SJSA1 (cell line): ENCODE measurements around the gene BID. TPM values are rescaled to one million over a fixed set of nuclear protein-coding genes. Genes with fewer than 3 reads are reported as not detected.
A peak's percentile ranks its signal among the peaks of the same experiment; 100 is the strongest.

ENCODE experiments used
- DNase-seq, 2 experiments: peaks; one replicate each; pipeline ENCODE4 v3.0.0-alpha.2; 2015 to 2020; ENCODE audit warnings: low spot score in 2 of 2, low read depth in 1 of 2
- H3K27ac ChIP-seq: fragments of 250-450 bp; sonication (Bioruptor Pico); 2 replicates; pipeline ENCODE4 v1.5.1; 2020; ENCODE audit warnings: mild to moderate bottlenecking, moderate library complexity
- H3K27me3 ChIP-seq: fragments of 250-450 bp; sonication (Bioruptor Pico); replicated peaks from 2 replicates; pipeline ENCODE4 v1.5.1; 2020; ENCODE audit warnings: mild to moderate bottlenecking, moderate library complexity
- H3K36me3 ChIP-seq: fragments of 250-450 bp; sonication (Bioruptor Pico); 2 replicates; pipeline ENCODE4 v1.5.1; 2020; ENCODE audit warnings: mild to moderate bottlenecking
- H3K4me1 ChIP-seq: fragments of 250-450 bp; sonication (Bioruptor Pico); replicated peaks from 2 replicates; pipeline ENCODE4 v1.6.1; 2021; ENCODE audit warnings: mild to moderate bottlenecking
- H3K4me3 ChIP-seq: fragments of 250-450 bp; sonication (Bioruptor Pico); 2 replicates; pipeline ENCODE4 v1.5.1; 2020; ENCODE audit warnings: mild to moderate bottlenecking
- H3K9me3 ChIP-seq: fragments of 250-450 bp; sonication (Bioruptor Pico); replicated peaks from 2 replicates; pipeline ENCODE4 v1.5.1; 2020; ENCODE audit warnings: mild to moderate bottlenecking
- total RNA-seq: library from RNA; depleted of rRNA; stranded (reverse); fragments of >200 nt; shearing (Covaris generic); gene quantifications from 2 replicates; pipeline ENCODE4 v1.2.3, GENCODE V29; 2014

The BID gene
- total RNA-seq, 1 experiment from 2014 or later, result 27.0 TPM

DNA sequence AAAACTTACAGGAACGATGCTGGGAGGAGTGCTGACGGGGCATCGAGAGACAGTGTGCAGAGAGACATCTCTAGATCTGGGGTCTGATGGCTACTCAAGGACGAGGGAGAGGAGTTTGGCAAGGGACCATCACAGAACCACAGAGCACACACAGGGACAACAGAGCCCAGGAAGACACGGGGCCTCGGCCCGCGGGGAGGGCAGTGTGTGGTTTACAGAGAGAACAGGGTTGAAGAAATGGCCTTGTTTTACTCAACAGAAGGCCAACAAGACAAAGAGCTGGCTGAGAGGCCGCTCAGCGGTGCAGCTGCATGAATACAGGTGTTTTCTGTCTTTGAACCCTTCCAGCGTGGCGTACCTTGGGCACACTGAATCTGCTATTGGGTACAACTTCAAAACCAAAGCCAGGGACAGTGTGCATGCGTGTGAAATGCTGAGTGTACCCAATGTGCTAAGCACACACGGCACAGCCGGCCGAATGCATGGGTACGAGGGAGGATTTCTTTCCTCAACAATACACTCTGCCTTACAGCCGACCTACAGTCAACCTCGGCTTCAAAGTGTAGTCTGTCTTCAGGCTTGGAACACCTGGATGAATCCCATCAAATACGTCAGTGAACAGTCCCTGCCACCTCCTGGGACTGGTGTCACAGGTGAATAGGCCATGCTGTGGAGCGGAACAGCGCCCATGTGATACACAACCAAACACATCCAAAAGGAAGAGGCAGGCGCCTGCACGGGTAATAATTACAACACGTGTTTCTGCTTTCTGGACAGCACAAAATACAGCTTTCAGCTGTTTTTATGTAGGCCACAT lies 20.7 kb upstream of the BID start:
- no peaks in the 10 kb centered on the region for H3K4me1 ChIP-seq
- H3K27ac ChIP-seq, result no peak overlapping the region
- peaks cover 18% of the 10 kb centered on the region for H3K36me3 ChIP-seq
- H3K4me3 ChIP-seq, result no peak overlapping the region
- no peaks in the 10 kb centered on the region for H3K9me3 ChIP-seq
- H3K27me3 ChIP-seq, result no peaks in the 10 kb centered on the region
- DNase-seq, result no peak

DNA sequence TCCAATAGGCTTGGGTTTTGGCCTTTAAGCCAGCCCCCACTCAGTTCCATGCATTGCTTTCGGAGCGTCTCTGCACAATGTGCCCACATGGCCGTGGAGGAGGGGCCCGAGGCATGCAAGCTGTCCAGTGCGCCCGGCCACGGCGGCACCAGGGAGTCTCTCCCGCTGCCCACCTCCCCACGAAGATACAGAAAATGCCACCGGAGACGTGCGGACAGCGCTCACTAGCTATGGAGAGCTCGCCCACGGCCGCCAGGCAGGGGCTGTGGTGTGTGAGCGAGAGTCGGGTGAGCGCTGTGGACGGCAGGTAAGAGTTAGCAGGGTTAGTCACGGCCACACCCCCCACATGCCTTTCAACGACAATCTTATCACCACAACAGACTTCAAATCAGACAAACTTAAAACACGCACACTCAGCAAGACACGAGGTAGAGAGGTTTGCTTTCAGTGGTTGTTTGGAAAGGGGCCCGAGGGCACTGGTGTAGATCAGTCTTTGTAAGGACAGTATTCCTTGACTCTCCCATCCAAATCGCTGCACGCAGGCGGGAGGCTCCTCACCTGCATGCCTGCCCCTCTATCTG lies 18.7 kb upstream of the BID start:
- Histone ChIP-seq H3K36me3 (peaks cover 32% of the 10 kb centered on the region), H3K27ac (no peak overlapping the region), H3K9me3 (no peaks in the 10 kb centered on the region), H3K27me3 (no peaks in the 10 kb centered on the region), H3K4me3 (no peak overlapping the region), H3K4me1 (no peaks in the 10 kb centered on the region)
- DNase-seq, result no peak

GRCh38 chr22:17792299-17792698 lies 18.0 kb upstream of the BID start:
- no peak for DNase-seq
- H3K9me3 ChIP-seq, result no peaks in the 10 kb centered on the region
- H3K27me3 ChIP-seq, result no peaks in the 10 kb centered on the region
- H3K4me1 ChIP-seq, result no peaks in the 10 kb centered on the region
- peaks cover 32% of the 10 kb centered on the region for H3K36me3 ChIP-seq
- no peak overlapping the region for H3K27ac ChIP-seq
- H3K4me3 ChIP-seq, result no peak overlapping the region

- H3K4me3 ChIP-seq, result no peak overlapping the region
- no peak for DNase-seq
- H3K27me3 ChIP-seq, result no peaks in the 10 kb centered on the region
- no peaks in the 10 kb centered on the region for H3K9me3 ChIP-seq
- peaks cover 29% of the 10 kb centered on the region for H3K36me3 ChIP-seq
- no peaks in the 10 kb centered on the region for H3K4me1 ChIP-seq
- H3K27ac ChIP-seq, result no peak overlapping the region
Observed at GRCh38 chr22:17791196-17791595, 16.9 kb upstream of the BID start.

- H3K4me3 ChIP-seq, result no peak overlapping the region
- no peaks in the 10 kb centered on the region for H3K27me3 ChIP-seq
- peaks cover 28% of the 10 kb centered on the region for H3K36me3 ChIP-seq
- H3K9me3 ChIP-seq, result no peaks in the 10 kb centered on the region
- H3K27ac ChIP-seq, result no peak overlapping the region
- no peaks in the 10 kb centered on the region for H3K4me1 ChIP-seq
- no peak for DNase-seq
Observed at GRCh38 chr22:17789379-17790200, 15.3 kb upstream of the BID start.

GRCh38 chr22:17788528-17789378 lies 14.5 kb upstream of the BID start:
- Histone ChIP-seq H3K9me3 (no peaks in the 10 kb centered on the region), H3K27ac (no peak overlapping the region), H3K36me3 (peaks cover 23% of the 10 kb centered on the region), H3K4me3 (no peak overlapping the region), H3K27me3 (no peaks in the 10 kb centered on the region), H3K4me1 (no peaks in the 10 kb centered on the region)
- DNase-seq, result no peak

DNA sequence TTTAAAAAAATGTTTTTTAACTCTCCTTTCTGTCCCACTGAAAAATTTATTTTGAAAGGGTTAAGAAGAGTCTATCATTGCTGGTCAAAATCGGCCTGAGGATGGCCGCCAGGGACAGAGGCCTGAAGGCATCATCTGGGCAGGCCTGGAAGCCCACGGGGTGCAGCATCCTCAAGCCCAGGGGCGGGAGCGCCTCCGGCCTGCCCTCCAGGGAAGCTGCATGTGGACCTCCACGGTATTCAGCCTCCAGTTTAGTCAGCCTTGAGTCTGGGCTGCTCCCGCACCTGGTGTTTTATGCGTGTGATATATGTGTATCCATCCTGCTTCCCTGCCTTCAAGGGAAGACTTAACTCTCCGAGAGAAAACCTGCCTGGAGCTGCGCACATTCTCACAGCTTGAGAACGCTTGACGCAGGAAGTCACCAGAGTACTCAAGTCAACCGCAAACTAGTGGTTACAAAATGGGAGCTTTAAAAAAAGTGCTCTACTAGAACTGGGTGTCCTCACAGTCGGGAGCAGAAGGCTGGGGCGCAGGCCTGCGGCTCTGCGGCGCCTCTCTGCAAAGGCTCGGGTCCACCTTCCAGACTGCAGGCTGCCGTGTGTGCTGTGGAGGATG lies 13.6 kb upstream of the BID start:
- Histone ChIP-seq H3K36me3 (peaks cover 23% of the 10 kb centered on the region), H3K27me3 (no peaks in the 10 kb centered on the region), H3K9me3 (no peaks in the 10 kb centered on the region), H3K4me1 (no peaks in the 10 kb centered on the region), H3K27ac (no peak overlapping the region), H3K4me3 (no peak overlapping the region)
- DNase-seq, result no peak

DNA sequence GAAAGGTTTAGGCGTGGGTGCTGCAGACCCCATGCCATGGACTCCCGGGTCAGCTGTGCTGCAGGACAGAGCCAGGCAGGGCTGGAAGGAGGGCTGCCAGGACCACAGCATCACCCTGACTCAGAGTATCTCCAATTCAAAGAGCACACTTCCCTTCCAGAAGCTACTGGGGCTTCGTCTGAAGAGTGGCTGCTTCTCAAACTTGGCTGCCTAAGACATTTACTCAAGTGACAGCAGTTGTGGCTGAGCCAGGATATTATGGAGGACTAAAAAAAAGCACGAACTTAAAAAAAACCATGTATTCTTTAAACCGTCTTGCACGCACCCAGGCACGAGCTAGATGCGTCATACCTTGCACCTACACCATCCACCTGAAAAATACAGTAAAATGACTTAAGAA lies 13.0 kb upstream of the BID start:
- no peak overlapping the region for H3K4me3 ChIP-seq
- no peaks in the 10 kb centered on the region for H3K9me3 ChIP-seq
- DNase-seq, result no peak
- no peaks in the 10 kb centered on the region for H3K27me3 ChIP-seq
- peaks cover 20% of the 10 kb centered on the region for H3K36me3 ChIP-seq
- no peak overlapping the region for H3K27ac ChIP-seq
- peaks cover 4% of the 10 kb centered on the region for H3K4me1 ChIP-seq

DNA sequence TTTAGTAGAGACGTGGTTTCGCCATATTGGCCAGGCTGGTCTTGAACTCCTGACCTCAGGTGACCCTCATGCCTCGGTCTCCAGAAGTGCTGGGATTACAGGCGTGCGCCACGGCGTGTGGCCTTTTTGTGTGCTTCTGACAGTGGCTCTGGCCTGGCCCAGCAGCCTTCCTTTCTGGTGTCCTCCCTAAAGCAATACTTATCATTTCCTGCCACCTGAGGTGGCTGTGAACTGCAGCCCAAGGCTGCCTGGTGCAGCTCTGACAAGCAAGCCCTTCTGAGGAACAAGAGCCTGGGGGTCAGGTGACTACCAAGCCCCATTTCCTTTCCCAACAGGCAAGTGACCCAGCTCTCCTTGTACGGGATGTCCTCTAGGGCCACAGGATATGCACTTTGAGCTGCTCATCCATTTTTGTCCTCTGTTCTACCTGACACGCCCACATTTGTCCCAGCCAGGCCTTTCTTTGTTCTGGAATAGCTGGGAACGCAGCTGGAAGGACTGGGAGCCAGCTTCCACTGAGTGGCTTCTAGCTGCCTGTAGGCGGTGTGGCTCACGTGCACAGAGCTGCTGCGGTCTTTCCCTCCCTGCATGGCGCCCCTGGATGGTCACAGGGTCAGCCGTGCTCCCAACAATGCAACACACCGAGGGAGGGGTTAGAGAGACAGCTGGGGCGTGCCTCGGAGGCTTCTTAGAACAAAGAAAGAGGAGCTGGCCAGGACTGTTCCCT lies 12.3 kb upstream of the BID start:
- no peak overlapping the region for H3K27ac ChIP-seq
- no peak overlapping the region for H3K4me3 ChIP-seq
- peaks cover 10% of the 10 kb centered on the region for H3K4me1 ChIP-seq
- no peaks in the 10 kb centered on the region for H3K9me3 ChIP-seq
- DNase-seq, result no peak
- no peaks in the 10 kb centered on the region for H3K27me3 ChIP-seq
- peaks cover 20% of the 10 kb centered on the region for H3K36me3 ChIP-seq

DNA sequence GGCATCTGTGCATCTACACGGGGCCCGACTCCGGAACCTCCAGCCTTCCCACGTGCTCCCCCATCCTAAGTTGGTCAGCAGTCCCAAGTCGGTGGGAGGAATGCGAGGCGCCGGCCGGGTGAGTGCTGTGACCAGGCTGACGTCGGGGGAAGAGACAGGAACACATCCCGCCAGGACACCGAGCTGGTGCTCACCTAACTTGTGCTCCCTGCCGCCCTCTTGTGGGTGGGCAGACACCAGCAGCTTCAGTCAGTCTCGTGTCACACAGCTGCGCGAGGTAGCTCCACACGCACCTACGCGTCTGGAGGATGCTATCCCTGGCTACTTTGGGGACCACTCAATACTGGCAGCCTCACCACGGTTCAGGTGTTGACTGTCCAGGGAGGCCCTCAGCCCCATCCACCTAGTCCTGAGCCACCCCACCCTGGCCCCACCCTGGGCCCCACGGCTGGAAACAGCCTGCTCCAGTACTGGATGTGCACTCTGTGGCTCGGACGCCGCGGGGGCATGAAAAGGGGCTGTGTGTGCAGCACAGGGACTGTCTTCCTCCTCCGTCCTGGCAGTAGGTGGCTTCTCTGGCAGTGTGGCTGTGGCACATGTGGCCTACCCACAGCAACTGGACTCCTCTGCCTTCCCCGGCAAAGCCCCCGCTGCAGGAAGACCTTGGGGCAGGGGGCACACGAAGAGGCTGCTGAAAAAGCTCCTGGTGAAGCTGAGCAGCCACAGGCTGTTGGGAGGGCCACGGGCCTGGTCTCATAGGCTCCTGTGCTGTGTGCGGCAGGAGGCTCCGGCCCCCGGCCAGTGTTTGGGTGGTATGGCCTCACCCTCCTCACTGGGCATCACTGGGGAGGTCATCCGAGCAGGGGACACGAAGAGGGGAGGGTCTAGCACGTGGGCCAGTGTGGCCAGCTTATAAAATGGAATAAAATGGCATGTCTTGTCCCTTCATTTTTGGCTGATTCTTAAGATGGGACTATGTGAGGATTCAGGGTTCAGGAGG lies 11.2 kb upstream of the BID start:
- Histone ChIP-seq H3K4me3 (no peak overlapping the region), H3K9me3 (no peaks in the 10 kb centered on the region), H3K27ac (no peak overlapping the region), H3K36me3 (peaks cover 14% of the 10 kb centered on the region), H3K4me1 (peaks cover 18% of the 10 kb centered on the region), H3K27me3 (no peaks in the 10 kb centered on the region)
- DNase-seq, result peak in 1 of 2 experiments; percentile 65

GRCh38 chr22:17784776-17785175 lies 10.5 kb upstream of the BID start:
- Histone ChIP-seq H3K27me3 (no peaks in the 10 kb centered on the region), H3K4me3 (no peak overlapping the region), H3K36me3 (peaks cover 14% of the 10 kb centered on the region), H3K9me3 (no peaks in the 10 kb centered on the region), H3K27ac (no peak overlapping the region), H3K4me1 (peaks cover 18% of the 10 kb centered on the region)
- no peak for DNase-seq
